ENCODE measurements around the gene CIT.

Gene CIT

DNA sequence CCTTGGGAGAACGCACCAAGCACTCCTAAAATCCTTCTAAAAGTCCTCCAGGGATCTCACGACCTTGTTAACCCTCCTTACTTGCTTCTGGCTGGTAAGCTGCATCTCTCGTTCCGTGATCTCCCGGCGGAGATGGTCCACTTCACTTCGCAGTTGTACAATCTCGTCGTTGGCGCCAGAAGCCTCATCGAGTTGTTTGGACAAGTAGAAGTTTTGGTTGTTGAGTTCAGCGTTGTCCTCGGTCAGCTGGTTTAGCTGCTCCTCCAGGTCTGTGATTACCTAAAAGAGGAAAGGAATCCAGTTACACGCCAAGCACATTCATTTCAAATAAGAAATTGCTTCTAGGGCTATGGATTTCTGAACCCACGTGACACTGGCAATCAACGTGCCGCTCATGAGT is 142.0 kb downstream of the CIT start:
- Histone ChIP-seq H3K27me3 (no peaks in the 10 kb centered on the region), H3K9me3 (no peaks in the 10 kb centered on the region), H3K4me1 (no peaks in the 10 kb centered on the region), H3K36me3 (peaks cover 33% of the 10 kb centered on the region), H3K4me3 (ENCODE audit: low read depth, low read length) (no peak overlapping the region)
- DNase-seq: no peak
- TF ChIP-seq, protein P1, sequence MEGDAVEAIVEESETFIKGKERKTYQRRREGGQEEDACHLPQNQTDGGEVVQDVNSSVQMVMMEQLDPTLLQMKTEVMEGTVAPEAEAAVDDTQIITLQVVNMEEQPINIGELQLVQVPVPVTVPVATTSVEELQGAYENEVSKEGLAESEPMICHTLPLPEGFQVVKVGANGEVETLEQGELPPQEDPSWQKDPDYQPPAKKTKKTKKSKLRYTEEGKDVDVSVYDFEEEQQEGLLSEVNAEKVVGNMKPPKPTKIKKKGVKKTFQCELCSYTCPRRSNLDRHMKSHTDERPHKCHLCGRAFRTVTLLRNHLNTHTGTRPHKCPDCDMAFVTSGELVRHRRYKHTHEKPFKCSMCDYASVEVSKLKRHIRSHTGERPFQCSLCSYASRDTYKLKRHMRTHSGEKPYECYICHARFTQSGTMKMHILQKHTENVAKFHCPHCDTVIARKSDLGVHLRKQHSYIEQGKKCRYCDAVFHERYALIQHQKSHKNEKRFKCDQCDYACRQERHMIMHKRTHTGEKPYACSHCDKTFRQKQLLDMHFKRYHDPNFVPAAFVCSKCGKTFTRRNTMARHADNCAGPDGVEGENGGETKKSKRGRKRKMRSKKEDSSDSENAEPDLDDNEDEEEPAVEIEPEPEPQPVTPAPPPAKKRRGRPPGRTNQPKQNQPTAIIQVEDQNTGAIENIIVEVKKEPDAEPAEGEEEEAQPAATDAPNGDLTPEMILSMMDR (IDR thresholded peaks at IDR 0.05; ENCODE audit: low read depth, low read length): no peak

DNA sequence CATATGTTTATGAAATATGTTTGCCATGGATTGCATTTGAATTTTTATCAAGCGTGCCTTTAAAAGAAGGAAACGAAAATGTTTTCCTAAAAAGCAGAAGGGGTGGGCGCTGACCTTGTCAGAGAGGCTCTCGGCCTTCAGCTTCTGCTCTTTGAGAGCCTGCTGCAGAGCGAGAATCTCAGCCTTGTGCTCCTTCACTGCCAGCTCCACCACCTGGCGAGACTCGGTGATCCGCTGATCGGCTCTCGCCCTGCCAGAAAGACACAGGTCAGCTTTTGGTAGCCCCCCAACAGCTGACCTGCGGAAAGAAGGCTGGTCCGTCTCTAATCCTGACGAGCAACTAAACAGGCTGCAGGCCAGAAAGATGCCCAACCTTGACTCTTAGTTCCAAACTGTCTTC is 146.7 kb downstream of the CIT start:
- TF ChIP-seq, protein P1 (IDR thresholded peaks at IDR 0.05; ENCODE audit: low read depth, low read length): no peak
- H3K4me3 ChIP-seq (ENCODE audit: low read depth, low read length): no peak overlapping the region
- peaks cover 50% of the 10 kb centered on the region for H3K36me3 ChIP-seq
- H3K9me3 ChIP-seq: no peaks in the 10 kb centered on the region
- DNase-seq: no peak
- H3K27me3 ChIP-seq: no peaks in the 10 kb centered on the region
- no peaks in the 10 kb centered on the region for H3K4me1 ChIP-seq

DNA sequence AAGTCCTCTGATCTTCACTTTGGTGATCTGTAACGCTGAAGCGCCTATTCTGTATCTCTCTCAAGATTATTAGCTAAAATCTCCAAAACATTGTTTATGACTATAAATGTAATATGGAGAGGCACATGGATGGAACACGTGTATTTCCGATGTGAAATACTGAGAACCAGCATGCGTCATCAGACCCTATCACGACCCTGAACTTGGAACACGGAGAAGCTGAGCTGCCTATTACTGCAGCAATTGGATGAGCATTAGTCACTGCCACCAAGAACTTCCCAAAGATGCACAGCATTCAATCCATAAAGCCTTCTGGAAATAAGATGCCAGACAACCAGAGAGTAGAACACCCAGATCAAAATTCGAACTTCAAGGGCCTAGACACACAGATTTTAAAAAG is 147.2 kb downstream of the CIT start:
- Histone ChIP-seq H3K4me1 (no peaks in the 10 kb centered on the region), H3K4me3 (ENCODE audit: low read depth, low read length) (no peak overlapping the region), H3K36me3 (peaks cover 45% of the 10 kb centered on the region), H3K27me3 (no peaks in the 10 kb centered on the region), H3K9me3 (no peaks in the 10 kb centered on the region)
- DNase-seq: no peak
- TF ChIP-seq, protein P1 (IDR thresholded peaks at IDR 0.05; ENCODE audit: low read depth, low read length): no peak

DNA sequence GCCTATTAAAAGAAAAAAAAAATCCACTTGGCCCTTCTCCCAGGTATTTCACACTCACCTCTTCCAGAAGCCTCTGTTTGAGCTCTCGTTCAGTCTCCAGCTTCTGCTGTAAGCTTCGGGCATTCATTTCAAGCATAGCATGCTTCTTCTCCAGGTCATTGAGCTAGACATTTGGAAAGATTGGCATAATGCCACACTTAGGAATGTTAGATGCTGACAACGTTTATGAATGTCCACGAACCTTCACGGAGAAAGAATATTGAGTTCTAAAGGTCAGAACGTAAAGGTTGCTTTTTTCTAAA is 148.7 kb downstream of the CIT start:
- DNase-seq: no peak
- TF ChIP-seq, protein P1 (IDR thresholded peaks at IDR 0.05; ENCODE audit: low read depth, low read length): no peak

DNA sequence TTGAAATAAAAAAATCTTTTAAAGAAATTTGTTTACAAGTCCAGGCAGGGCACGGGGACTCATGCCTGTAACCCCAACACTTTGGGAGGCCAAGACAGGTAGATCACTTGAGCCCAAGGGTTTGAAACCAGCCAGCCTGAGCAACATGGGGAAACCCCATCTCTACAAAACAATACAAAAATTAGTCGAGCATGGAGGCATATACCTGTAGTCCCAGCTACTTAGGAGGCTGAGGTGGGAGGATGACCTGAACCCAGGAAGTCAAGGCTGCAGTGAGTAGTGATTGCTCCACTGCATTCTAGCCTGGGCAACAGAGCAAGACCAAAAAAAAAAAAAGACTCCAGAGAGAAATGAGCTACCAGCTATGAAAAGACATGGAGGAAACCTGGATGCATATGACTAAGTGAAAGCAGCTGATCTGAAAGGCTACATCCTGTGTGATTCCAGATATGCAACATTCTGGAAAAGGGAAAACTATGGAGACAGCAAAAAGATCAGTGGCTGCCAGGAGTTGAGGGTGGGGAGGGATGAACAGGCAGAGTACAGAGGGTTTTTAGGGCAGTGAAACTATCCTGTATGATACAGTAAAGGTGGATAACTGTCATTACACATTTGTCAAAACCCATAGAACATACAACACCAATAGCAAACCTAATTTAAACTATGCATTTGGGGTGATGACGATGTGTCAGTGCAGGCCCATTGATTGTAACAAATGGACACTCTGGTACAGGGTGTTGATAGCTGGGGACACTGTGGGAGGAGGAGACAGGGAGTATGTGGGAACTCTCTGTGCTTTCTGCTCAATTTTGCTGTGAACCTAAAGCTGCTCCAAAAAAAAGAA is 149.3 kb downstream of the CIT start:
- no peaks in the 10 kb centered on the region for H3K27me3 ChIP-seq
- H3K9me3 ChIP-seq: no peaks in the 10 kb centered on the region
- H3K36me3 ChIP-seq: peaks cover 30% of the 10 kb centered on the region
- no peaks in the 10 kb centered on the region for H3K4me1 ChIP-seq
- H3K4me3 ChIP-seq (ENCODE audit: low read depth, low read length): no peak overlapping the region
- TF ChIP-seq, protein P1 (IDR thresholded peaks at IDR 0.05; ENCODE audit: low read depth, low read length): no peak
- DNase-seq: no peak

More for the DNA sequence above, 148.7 kb downstream of the CIT start:
- no peaks in the 10 kb centered on the region for H3K4me1 ChIP-seq
- no peaks in the 10 kb centered on the region for H3K27me3 ChIP-seq
- peaks cover 30% of the 10 kb centered on the region for H3K36me3 ChIP-seq
- no peaks in the 10 kb centered on the region for H3K9me3 ChIP-seq
- no peak overlapping the region for H3K4me3 ChIP-seq (ENCODE audit: low read depth, low read length)

DNA sequence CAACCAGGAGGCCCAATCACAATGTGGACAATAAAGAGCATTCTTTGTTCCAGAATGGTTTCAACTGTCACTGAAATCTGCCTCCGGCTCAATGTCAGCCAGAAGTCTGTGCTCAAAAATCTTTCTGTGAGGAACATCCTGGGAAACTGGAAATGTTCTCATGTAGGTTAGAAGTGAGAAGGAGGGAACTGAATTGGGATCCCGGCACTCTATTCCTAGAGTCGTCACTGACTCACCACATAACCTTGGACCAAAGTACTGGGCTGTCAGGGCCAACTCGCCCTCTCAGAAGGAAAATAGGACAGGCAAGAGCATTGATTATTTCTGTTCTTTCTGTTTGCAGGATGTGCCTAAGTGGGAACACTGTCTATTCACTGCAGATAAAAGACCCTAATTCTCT is 151.6 kb downstream of the CIT start:
- Histone ChIP-seq H3K4me3 (ENCODE audit: low read depth, low read length) (no peak overlapping the region), H3K4me1 (no peaks in the 10 kb centered on the region), H3K36me3 (peaks cover 21% of the 10 kb centered on the region), H3K27me3 (no peaks in the 10 kb centered on the region), H3K9me3 (no peaks in the 10 kb centered on the region)
- TF ChIP-seq, protein P1 (IDR thresholded peaks at IDR 0.05; ENCODE audit: low read depth, low read length): no peak
- DNase-seq: no peak
